Stimulated activated CD4-positive, alpha-beta T cell treated with anti-CD3 and anti-CD28 coated beads, Interleukin-2, amount 100 ng/mL, for 48 hours (primary cell): ENCODE results near the gene SLC16A13.

Source experiments
- DNase-seq, 2 donors: peaks; one replicate each; pipeline ENCODE4 v3.0.0-alpha.2; 2020

The SLC16A13 gene

GRCh38 chr17:7014261-7014994, 21.4 kb upstream of the SLC16A13 start:
- DNase-seq = peak; percentile 91 to 94

GRCh38 chr17:7014995-7015958, 20.5 kb upstream of the SLC16A13 start:
- DNase-seq = peak; percentile 51 to 66

- DNase-seq = no peak
Observed at GRCh38 chr17:7016418-7016817, 19.4 kb upstream of the SLC16A13 start.

GRCh38 chr17:7016886-7017826, 18.7 kb upstream of the SLC16A13 start:
- no peak for DNase-seq

- no peak for DNase-seq
Observed at GRCh38 chr17:7017827-7018200, 18.0 kb upstream of the SLC16A13 start.

- DNase-seq = no peak
Observed at GRCh38 chr17:7018331-7018964, 17.4 kb upstream of the SLC16A13 start.

- no peak for DNase-seq
Observed at GRCh38 chr17:7019367-7019766, 16.4 kb upstream of the SLC16A13 start.

GRCh38 chr17:7019839-7020519, 15.8 kb upstream of the SLC16A13 start:
- no peak for DNase-seq

- no peak for DNase-seq
Observed at GRCh38 chr17:7020894-7021664, 14.7 kb upstream of the SLC16A13 start.

GRCh38 chr17:7021993-7022778, 13.6 kb upstream of the SLC16A13 start:
- DNase-seq = peak; percentile 78 to 86

GRCh38 chr17:7022781-7023571, 12.8 kb upstream of the SLC16A13 start, which contains the start of gene BCL6B:
TSS of gene BCL6B (plus strand) at chr17:7023050. CDS start at chr17:7023672, 622 bp downstream.
- no peak for DNase-seq

- DNase-seq = peak; percentile 93 to 94
Observed at GRCh38 chr17:7023576-7024401, 12.0 kb upstream of the SLC16A13 start.

GRCh38 chr17:7024402-7024785, 11.4 kb upstream of the SLC16A13 start:
- DNase-seq = no peak

GRCh38 chr17:7025245-7025644, 10.6 kb upstream of the SLC16A13 start:
- DNase-seq = no peak

- no peak for DNase-seq
Observed at GRCh38 chr17:7026471-7027115, 9.2 kb upstream of the SLC16A13 start.

- DNase-seq = no peak
Observed at GRCh38 chr17:7027335-7027734, 8.5 kb upstream of the SLC16A13 start.

GRCh38 chr17:7029096-7029495, 6.7 kb upstream of the SLC16A13 start:
- DNase-seq = no peak

GRCh38 chr17:7029659-7030058, 6.2 kb upstream of the SLC16A13 start:
- no peak for DNase-seq
